ENCODE results near the gene ADAMTS17. TPM values are rescaled to one million over a fixed set of nuclear protein-coding genes. Genes with fewer than 3 reads are reported as not detected.

Gene ADAMTS17
- total RNA-seq, 1 experiment from 2014 or later, result 3.2 TPM

DNA sequence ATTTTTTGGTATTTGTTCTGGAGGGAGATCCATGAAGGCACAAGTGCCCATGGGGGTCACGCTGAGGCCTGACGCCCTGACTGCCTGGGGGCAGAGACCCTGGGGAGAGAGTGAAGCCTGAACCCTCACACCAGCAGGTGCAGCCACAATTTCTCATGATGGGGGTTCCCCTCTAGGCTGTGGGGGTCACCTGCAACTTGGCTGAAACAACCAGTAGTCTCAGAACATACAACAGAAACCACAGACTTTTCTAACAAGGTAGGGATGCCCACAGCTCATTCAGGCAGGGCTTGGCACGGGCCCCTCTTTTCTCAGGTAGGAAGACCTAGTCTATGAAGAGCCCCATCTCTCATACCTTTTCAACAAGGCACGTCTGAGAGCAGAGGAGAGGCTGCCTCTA lies 245.1 kb downstream of the ADAMTS17 start:
- no peaks in the 10 kb centered on the region for H3K9me3 ChIP-seq (ENCODE audit: insufficient read depth, low read depth)
- no peak for TF ChIP-seq EZH2 (IDR thresholded peaks at IDR 0.05; ENCODE audit: low read depth)
- TF ChIP-seq, protein P1, sequence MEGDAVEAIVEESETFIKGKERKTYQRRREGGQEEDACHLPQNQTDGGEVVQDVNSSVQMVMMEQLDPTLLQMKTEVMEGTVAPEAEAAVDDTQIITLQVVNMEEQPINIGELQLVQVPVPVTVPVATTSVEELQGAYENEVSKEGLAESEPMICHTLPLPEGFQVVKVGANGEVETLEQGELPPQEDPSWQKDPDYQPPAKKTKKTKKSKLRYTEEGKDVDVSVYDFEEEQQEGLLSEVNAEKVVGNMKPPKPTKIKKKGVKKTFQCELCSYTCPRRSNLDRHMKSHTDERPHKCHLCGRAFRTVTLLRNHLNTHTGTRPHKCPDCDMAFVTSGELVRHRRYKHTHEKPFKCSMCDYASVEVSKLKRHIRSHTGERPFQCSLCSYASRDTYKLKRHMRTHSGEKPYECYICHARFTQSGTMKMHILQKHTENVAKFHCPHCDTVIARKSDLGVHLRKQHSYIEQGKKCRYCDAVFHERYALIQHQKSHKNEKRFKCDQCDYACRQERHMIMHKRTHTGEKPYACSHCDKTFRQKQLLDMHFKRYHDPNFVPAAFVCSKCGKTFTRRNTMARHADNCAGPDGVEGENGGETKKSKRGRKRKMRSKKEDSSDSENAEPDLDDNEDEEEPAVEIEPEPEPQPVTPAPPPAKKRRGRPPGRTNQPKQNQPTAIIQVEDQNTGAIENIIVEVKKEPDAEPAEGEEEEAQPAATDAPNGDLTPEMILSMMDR (conservative IDR thresholded peaks at IDR 0.05), result no peak
- POLR2A ChIA-PET (ENCODE audit: unreplicated experiment), result no interaction called here
- no TSS peak for BruUV-seq (replicated peaks)
- no peaks in the 10 kb centered on the region for H3F3A ChIP-seq (ENCODE audit: insufficient read depth, low read depth)
- no peak overlapping the region for H3K27ac ChIP-seq
- H3K4me3 ChIP-seq, result no peak overlapping the region
- H2AFZ ChIP-seq, result no peak overlapping the region
- H4K20me1 ChIP-seq (ENCODE audit: insufficient read depth), result no peaks in the 10 kb centered on the region
- H3K36me3 ChIP-seq (ENCODE audit: low read depth), result no peaks in the 10 kb centered on the region
- no peak for DNase-seq
- H3K9me2 ChIP-seq (ENCODE audit: insufficient read depth), result no peaks in the 10 kb centered on the region
- H3K4me1 ChIP-seq (replicated peaks; ENCODE audit: insufficient read depth), result 0 out of 2 replicates have a peak, but pooled peaks cover 6% of the 10 kb centered on the region
- H3K27me3 ChIP-seq (ENCODE audit: insufficient read depth, low read depth), result no peaks in the 10 kb centered on the region
- CTCF ChIA-PET, result no interaction called here
- H3K79me2 ChIP-seq (ENCODE audit: low read depth), result no peaks in the 10 kb centered on the region
- no peak overlapping the region for H3K4me2 ChIP-seq
- intact Hi-C loops (cut with micrococcal nuclease; ENCODE audit: unreplicated experiment), result no loop called here

DNA sequence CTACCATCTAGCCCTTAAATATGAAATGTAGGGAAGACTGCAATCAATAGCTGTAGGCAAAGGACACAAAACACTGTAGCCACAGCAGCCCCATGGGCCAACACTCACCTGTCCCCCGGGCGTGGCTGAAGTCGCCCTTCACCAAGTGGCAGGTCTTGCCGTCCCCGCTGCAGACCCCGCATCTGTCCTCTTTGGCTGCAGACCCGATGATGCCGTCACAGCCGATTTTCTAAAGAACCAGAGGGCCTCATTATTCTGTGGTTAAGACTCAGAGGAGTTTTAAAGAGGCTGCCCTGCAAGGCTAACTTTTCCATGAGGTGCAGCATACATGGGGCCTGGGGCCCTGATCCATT lies 245.6 kb downstream of the ADAMTS17 start:
- Histone ChIP-seq H3K4me3 (no peak overlapping the region), H3K4me1 (replicated peaks; ENCODE audit: insufficient read depth) (0 out of 2 replicates have a peak, but pooled peaks cover 6% of the 10 kb centered on the region), H3K27ac (no peak overlapping the region), H3K9me2 (ENCODE audit: insufficient read depth) (no peaks in the 10 kb centered on the region), H3K36me3 (ENCODE audit: low read depth) (no peaks in the 10 kb centered on the region), H4K20me1 (ENCODE audit: insufficient read depth) (no peaks in the 10 kb centered on the region), H2AFZ (no peak overlapping the region), H3F3A (ENCODE audit: insufficient read depth, low read depth) (no peaks in the 10 kb centered on the region), H3K9me3 (ENCODE audit: insufficient read depth, low read depth) (no peaks in the 10 kb centered on the region), H3K27me3 (ENCODE audit: insufficient read depth, low read depth) (no peaks in the 10 kb centered on the region), H3K79me2 (ENCODE audit: low read depth) (no peaks in the 10 kb centered on the region), H3K4me2 (no peak overlapping the region)
- BruUV-seq (replicated peaks), result no TSS peak
- intact Hi-C loops (cut with micrococcal nuclease; ENCODE audit: unreplicated experiment), result no loop called here
- CTCF ChIA-PET, result no interaction called here
- no peak for TF ChIP-seq EZH2 (IDR thresholded peaks at IDR 0.05; ENCODE audit: low read depth)
- TF ChIP-seq, protein P1 (conservative IDR thresholded peaks at IDR 0.05), result no peak
- DNase-seq, result no peak
- POLR2A ChIA-PET (ENCODE audit: unreplicated experiment), result no interaction called here

DNA sequence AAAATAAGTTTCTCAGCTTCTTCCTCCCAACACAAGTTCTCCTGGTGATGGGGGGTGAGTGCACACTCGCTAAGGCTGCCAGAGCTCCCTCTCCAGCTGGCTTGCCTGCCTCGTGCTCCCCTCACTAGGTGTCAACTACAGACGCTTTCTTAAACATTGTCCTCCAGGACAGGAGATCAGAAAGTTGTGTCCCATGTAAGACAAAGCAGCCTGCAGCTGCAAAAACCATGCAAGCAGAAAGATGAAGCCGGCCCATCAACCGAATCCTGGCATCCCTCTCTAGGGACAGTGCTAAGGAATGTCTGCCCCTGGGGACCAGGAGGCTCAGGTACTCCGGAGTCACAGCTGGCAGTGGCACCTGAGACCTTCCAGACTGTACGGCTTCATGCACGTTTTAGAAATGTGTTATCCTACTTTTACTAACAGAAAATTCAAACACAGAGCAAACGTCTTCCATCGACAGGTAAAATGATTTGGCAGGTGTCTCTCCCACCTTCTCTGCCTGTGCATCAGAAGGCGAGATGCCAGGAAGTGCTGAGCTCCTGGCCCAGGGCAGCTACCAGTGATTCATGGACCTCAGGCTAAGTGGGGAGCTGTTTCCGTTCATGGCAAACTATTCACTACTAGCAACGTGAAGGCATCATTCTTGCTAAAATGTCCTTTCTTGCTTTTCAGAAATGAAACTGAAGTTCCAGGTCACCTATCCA lies 246.1 kb downstream of the ADAMTS17 start:
- no peaks in the 10 kb centered on the region for H3F3A ChIP-seq (ENCODE audit: insufficient read depth, low read depth)
- TF ChIP-seq, protein P1 (conservative IDR thresholded peaks at IDR 0.05), result no peak
- TF ChIP-seq EZH2 (IDR thresholded peaks at IDR 0.05; ENCODE audit: low read depth), result no peak
- CTCF ChIA-PET, result no interaction called here
- no peak overlapping the region for H2AFZ ChIP-seq
- H3K36me3 ChIP-seq (ENCODE audit: low read depth), result no peaks in the 10 kb centered on the region
- H3K9me2 ChIP-seq (ENCODE audit: insufficient read depth), result no peaks in the 10 kb centered on the region
- no peaks in the 10 kb centered on the region for H3K9me3 ChIP-seq (ENCODE audit: insufficient read depth, low read depth)
- no peak overlapping the region for H3K4me3 ChIP-seq
- no peak overlapping the region for H3K4me2 ChIP-seq
- H3K79me2 ChIP-seq (ENCODE audit: low read depth), result no peaks in the 10 kb centered on the region
- no TSS peak for BruUV-seq (replicated peaks)
- no peak overlapping the region for H3K27ac ChIP-seq
- POLR2A ChIA-PET (ENCODE audit: unreplicated experiment), result no interaction called here
- no peak for DNase-seq
- intact Hi-C loops (cut with micrococcal nuclease; ENCODE audit: unreplicated experiment), result no loop called here
- no peaks in the 10 kb centered on the region for H4K20me1 ChIP-seq (ENCODE audit: insufficient read depth)
- 0 out of 2 replicates have a peak, but pooled peaks cover 6% of the 10 kb centered on the region for H3K4me1 ChIP-seq (replicated peaks; ENCODE audit: insufficient read depth)
- no peaks in the 10 kb centered on the region for H3K27me3 ChIP-seq (ENCODE audit: insufficient read depth, low read depth)
